ENCODE results near the gene ETV3.
"Not testable (repeated sequence)": the region's sequence is repeated elsewhere in the genome, so short reads cannot be mapped to it uniquely, and the experiment has no call there.

Gene ETV3

DNA sequence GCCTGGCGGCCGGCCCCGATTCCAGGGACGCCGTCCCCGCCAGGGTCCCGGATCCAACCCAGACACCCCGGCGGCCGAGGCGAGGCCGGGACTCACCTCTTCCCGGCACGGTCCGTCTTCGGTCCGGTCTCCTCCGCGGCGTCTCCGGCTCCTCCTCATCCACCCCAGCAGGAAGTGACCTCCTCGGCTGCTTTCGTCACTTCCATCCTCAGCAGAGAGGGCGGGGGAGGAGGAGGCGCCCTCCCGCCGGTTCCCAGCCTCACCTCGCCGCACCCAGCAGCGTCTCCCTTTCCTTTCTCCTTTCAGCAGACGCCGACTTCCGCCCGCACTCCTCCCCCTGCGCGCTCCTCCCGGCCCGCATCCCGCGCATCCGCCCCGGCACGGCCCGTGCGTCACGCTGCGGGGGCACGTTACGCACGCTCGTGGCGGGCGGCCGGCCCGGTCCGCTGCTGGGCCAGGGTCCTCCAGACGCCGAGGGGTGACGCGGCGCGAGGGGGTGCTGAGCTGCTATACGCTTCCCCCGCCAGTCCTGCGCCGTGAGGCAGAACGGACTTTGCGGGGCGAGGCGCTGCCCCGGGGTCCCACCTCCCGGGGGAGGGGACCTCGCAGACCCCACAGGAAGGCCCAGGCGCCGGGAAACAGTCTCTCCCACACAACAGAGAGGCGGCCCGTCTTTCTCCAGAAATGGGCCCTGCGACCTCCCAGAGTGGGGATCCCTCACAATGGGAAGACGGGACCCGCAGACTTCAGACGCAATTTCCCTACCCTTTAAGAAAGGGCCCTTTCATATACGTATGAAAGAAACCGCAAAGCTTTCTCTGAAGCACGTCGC, at the start of gene ETV3:
Gene ETV3 (minus strand): TSS at position 176 of the 832 bp plus-strand sequence. CDS start 2,043 bp downstream, outside the sequence.
- DNase-seq (ENCODE audit: low read depth in 2 of 2) = peak; percentile 75 to 80

DNA sequence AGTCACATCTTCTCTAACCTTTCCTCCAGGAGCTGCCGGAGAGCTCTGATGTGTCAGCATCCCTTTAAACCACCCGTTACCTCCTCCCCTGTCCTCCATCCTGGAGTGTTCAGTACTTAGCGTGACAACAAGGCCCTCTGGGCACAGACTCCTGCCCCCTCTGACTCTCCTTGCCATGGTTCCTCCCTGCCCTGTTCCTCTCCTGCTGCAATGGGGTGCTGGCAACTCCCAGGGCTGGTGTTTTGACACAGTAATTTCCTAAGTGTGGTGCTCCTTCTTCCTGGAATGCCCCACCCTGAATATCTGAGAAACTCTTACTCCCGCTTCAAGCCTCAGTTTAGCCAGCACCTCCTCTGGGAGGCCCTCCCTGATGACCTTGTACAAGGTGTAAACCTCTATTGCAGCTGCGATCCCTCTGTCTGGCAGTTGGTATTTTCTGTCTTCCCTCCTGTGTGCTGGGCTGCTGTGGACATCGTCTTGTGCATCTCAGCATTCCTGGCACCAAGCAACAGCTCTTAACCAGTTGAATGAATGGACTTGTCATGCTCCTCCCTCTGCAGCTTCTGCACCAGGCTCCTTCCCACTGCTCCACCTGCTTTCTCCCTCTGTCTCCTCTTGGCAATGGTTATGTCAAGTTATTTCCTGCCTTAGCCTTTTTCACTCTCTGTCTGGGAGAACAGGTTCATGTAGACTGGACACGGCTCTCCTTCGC, 48.2 kb upstream of the ETV3 start:
- DNase-seq (ENCODE audit: low read depth in 2 of 2) = no peak

DNA sequence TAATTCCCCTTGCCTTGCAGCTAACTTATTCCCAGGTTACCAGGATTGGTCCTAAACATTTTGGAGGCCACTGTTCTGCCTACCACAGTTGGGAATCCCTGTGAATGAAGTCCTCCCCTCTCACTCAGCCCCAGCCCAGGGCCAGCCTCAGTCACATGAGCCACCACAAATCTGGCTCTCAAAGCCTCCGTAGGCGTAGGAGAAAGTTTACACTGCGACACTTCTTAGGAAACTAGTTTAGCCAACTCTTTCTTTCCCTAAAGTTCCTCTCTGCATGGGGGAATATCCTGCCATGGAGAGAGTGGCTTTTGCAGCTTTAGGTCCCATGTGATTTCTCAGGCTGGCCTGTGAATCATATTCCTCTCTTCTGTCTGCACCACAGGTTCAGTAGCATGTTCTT, 45.7 kb upstream of the ETV3 start:
- no peak for DNase-seq (ENCODE audit: low read depth in 2 of 2)

DNA sequence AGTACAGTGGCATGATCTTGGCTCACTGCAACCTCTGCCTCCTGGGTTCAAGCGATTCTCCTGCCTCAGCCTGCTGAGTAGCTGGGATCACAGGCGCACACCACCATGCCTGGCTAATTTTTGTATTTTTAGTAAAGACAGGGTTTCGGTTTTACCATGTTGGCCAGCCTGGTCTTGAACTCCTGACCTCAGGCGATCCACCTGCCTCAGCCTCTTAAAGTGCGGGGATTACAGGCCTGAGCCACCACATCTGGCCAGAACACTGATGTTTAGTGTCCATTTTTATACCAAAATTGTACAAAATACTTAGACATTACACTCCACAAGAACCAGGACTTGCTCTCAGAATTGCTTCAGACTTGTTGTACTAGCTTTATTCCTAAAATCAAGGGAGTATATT, 44.2 kb upstream of the ETV3 start:
- not testable (repeated sequence) for DNase-seq (ENCODE audit: low read depth in 2 of 2)

DNA sequence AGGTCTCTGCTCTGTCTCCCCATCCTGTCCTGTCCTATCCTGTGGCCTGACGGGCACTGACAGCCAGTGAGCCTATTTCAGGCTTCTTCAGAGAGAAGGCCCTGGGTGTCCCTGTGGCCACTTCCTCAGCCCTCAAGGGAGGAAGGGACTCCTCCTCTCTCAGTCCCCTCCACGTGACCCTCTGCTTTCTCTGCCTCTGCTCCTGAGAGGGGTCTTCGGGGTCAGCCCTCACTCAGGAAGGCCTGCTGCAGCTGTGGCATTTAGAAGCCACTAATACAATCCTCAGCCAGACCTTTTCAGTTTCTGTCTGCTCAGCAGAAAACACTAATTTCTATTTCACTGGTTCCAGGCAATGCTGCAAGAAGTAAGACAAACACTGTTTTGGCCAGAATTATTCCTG, 43.6 kb upstream of the ETV3 start:
- DNase-seq (ENCODE audit: low read depth in 2 of 2) = no peak

DNA sequence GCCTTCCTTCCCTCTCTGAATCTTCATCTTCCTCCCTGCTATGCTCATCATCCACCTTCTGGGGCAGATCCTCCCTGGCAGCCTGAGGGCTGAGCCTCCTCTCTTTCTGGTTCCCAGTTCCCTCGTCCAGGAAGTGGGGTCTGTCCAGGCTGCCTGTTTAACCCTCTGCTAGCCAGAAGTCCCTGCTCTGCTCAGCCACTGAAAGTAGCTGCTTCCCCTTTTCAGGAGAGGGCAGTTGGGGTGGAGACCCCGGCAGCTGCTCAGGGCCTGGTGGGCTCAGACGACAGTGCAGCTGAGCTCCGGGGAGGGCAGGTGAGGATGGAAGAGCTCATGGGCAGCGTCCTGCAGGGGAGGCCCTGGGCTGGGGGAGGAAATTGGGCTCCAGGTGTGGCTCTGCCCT, 43.1 kb upstream of the ETV3 start:
- DNase-seq (ENCODE audit: low read depth in 2 of 2) = no peak

DNA sequence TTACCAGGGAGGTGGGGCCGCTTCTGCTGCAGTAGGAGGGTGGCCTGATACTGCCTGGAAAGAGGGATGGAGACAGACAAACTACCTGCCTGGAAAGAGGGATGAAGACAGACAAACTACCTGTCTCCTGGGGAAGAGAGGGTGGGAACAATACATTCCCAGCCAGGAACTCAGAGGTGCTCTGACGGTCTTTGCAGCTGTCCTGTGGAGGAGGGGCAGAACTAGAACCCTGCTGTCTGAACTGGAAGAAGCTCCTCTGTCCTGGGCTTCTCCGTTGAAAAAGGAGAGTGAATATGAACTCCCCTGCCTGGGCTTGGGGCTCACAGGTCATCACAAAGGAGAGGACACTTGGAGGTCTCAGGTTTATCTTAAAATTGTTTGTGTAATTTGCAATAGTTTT, 40.3 kb upstream of the ETV3 start:
- no peak for DNase-seq (ENCODE audit: low read depth in 2 of 2)

DNA sequence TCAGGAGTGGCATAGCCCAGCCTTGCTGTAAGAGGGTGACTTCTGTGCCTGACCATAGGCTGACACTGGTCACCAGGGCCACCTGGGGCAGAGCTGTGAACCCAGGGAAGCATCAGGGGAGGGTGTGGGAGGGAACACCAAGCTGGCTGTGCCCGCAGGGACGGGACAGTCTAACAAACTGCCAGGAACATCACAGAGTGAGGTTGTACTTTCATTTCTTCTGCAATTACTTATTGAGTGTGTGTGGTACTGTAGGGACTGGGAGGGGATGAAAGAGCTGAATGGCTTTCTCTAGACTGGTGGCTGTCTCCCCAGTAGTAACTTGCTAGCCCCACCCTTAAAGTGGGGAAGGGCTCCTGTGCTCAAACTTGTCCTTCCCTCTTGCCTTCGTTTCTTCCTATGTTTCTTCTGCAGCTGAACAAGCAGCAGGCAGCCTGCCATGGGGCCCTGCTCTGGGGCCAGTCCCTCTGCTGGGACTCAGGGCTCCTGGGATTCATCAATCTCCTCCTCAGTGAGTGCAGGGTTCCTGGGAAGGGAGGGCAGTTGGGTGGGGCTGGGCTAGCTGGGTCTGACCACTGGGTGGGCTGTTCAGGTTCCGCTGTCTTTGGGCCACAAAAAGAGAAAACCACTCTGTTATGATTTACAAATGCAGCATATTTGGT, 39.7 kb upstream of the ETV3 start:
- no peak for DNase-seq (ENCODE audit: low read depth in 2 of 2)

DNA sequence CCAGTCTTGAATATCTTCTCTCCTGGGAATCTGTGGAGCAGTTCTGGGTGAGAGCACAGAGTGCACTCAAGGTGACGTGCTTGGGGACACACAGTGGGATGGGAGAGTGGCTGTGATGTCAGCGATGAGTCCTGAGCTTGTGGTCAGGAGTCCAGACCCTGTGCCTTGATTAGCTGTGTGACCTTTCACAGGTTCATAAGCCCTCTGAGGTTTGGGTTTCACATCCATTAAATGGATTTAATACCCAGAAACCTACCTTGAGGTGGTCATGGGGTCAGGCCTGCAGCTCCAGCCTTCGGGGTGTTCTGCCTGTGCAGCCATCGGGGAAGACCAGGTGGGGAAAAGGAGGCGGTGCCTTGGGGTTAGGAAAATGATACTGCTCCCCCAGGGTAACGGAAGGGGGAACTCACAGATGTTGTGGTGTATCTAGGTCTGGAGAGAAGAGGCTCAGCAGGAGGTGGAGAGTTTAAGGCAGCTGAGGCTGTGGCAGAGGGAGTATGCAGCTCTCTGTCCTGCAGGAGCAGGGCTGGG, 38.5 kb upstream of the ETV3 start:
- no peak for DNase-seq (ENCODE audit: low read depth in 2 of 2)

DNA sequence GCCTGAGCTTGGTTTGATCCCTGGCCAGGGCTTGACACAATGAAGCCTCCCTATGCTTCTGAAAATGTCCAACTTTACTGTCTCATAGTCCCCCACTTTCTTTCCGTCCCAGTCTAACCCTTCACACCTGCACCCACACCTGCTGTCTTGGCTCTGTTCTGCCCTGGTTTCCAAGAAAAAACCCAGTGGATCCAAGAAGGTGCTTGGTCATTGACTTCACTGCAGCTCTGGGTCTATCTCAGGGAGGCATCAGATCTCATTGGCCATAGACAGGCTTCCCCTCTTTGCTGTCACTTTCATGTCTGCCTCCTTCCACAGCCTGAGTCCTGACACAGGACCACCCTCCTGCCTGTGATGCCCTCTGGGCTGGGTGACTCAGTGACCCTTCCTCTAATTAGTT, 37.8 kb upstream of the ETV3 start:
- no peak for DNase-seq (ENCODE audit: low read depth in 2 of 2)

DNA sequence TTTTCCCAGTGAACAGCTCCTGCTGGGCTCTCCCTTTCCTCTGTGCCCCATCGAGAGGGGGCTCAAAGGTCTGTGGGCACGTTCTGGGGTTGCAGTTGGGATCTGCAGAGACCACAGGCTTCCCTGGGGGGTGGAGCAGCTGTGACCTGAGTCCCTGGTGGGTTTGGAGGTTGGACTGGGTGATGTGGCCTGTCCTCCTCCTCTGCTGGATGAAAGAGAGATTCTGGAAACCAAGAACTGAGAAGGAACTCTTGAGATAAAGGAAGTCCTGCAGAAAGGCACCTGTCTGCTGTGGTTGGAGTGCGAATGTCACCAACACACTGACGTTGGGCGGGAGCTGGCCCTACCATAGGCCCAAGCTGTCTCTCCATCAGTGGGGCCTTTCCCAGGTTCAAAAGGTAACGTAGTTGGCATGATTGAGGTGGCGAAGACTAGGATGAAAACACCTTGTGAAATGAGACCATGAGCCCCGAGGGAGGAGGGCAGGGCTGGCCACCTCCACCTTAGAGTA, 35.8 kb upstream of the ETV3 start:
- DNase-seq (ENCODE audit: low read depth in 2 of 2) = no peak

DNA sequence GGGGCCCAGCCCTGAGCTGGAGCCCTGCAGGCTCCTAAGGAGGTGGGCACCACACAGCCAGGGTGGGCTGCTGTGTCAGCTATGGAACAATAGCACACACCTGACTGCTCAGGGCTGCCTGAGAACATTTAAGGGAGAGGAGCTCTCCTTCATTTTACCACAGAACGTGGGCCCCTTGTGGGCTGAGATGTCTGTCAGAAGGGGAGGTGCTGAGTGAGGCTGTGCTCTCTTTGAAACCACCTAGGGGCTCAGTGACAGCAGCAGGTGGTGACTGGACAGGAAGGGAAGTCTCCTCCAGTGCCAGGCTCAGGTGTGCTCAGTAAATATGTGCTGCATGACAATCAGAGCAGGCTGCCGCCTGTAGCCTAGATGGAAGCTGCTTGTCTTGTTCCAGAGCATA, 35.0 kb upstream of the ETV3 start:
- DNase-seq (ENCODE audit: low read depth in 2 of 2) = not testable (repeated sequence)

DNA sequence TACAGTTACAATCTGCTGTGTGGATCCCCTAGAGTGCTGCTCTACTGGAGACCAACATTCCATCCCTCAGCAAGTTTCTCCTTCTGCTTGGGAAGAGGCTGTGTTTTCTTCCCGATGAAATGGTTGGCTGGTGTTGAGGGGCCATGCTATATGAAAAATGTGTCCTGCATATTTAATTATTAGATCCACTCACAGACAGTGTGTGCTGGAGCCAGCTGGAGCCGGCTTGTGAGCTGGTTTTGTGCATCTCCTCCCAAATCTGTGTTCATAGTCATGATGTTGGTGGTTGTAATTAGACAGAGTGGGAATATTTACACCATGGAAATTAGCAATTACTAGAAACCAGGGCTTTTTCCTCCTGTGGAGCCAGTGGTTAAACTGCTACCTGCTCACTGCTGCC, 34.4 kb upstream of the ETV3 start:
- not testable (repeated sequence) for DNase-seq (ENCODE audit: low read depth in 2 of 2)

DNA sequence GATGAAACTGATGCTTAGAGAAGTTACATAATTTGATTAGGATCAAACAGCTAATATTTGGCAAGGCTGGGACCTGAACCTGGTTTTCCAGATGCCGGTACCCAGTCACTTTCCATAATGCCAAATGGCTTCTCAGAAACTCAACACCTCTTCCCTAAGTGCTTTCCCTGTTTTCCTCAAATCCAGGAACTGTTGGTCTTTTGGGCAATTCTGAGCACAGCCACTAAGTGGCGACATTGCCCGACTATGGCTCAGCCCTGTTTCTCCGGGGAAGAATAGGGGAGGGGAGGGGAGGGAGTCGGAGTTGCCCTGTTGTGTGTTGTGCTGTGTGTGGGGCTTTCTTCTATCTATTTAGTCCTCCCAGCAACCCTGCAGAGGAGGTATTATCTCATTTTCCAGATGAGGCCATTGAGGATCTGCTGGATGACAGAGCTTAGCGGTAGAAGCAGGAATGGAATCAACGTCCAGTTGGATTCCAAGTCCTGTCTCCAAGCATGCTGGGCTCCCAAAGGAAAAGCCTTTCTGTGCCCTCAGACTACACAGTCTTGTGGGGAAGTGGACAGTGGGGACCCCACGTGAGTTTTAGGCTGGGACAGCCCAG, 33.8 kb upstream of the ETV3 start:
- DNase-seq (ENCODE audit: low read depth in 2 of 2) = not testable (repeated sequence)

DNA sequence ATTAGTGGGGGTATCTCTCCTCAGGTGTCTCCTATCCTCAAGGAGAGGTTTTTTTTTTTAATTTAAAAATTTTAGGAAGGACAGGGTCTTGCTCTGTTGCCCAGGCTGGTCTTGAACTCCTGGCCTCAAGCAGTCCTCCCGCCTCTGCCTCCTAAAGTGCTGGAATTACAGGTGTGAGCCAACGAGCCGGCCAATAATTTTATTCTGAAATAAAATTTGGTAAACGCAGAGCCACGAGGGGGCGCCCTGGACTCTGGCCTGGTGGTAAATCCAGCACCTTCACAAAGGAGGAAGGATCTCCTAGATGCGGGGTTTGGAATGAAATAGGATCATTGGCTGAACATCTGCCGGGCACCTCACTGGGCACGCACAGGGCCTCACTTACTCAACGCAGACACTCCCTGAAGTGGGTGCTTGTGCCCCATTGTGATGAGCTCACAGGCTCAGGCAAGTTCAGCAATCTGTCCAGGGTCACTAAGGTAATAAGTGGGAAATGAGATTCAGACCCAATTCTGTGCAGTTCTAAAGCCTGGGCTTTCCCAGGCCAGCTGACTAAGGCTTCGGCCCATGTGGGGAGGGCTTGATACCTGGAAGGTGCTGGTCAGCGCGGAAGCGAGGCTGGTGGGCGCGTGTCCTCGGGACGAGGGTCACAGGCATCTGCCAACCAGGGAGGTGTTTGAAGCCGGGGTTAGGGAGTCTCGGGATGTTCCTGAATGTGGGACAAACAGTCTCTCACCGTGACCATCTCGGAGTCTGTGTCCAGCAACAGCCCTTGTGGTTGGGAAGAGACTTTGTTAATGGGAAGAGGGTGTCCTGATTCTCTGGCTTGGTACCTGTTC, 32.7 kb upstream of the ETV3 start:
- DNase-seq (ENCODE audit: low read depth in 2 of 2) = no peak

DNA sequence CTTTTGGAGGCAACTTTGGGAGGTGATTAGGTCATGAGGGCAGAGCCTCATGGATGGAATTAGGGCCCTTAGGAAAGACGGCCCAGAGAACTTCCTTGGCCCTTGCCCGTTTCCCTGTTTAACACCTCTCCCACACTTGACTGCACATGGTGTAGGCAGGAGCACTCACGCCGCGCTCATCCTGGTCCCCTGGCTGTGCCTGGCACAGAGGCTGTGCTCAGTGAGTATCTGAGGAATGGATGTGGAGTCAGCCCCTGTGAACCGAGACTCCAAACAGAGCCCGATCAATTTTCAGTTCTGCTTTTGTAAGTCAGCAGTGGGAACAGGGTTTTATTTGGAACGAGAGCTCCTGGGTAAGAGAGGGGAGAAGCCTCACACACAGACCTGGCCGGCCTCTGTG, 29.8 kb upstream of the ETV3 start:
- no peak for DNase-seq (ENCODE audit: low read depth in 2 of 2)

DNA sequence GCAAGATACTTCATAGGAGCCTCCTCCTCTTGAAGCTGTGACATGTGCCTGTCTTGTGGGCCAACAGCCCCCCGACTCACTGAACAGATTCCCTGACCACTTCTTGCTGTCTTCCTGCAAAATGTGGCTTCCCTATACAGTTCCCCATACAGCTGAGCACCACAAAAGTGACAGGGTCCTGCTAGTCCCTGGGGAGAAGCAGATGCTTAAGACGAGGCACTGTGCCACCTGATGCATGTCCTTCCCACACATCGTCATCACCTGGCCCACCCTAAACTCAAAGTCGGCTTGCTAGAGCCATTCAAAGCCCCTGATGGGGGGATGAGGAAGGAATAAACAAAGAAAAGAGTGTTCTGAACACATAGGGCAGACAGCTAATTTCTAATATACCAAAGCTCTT, 29.2 kb upstream of the ETV3 start:
- DNase-seq (ENCODE audit: low read depth in 2 of 2) = no peak

DNA sequence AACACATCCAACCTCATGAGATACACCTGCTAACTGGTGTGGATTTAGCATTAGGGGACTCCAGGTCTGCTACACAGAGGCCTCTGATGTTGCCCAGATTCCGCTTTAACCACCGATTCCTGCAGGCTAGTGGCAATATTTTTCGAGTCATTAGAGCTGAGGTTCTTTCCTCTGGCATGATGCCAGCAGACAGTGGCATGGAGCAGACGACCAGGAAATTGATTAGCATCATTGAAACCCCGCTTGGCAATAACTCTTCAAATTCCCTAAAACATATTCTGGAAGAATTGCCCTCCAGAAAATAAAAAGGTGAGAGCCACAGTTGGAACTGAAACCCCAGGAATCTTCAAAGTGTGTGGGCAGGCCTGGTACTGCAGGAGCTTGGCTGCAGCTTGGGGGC, 28.4 kb upstream of the ETV3 start:
- DNase-seq (ENCODE audit: low read depth in 2 of 2) = no peak

DNA sequence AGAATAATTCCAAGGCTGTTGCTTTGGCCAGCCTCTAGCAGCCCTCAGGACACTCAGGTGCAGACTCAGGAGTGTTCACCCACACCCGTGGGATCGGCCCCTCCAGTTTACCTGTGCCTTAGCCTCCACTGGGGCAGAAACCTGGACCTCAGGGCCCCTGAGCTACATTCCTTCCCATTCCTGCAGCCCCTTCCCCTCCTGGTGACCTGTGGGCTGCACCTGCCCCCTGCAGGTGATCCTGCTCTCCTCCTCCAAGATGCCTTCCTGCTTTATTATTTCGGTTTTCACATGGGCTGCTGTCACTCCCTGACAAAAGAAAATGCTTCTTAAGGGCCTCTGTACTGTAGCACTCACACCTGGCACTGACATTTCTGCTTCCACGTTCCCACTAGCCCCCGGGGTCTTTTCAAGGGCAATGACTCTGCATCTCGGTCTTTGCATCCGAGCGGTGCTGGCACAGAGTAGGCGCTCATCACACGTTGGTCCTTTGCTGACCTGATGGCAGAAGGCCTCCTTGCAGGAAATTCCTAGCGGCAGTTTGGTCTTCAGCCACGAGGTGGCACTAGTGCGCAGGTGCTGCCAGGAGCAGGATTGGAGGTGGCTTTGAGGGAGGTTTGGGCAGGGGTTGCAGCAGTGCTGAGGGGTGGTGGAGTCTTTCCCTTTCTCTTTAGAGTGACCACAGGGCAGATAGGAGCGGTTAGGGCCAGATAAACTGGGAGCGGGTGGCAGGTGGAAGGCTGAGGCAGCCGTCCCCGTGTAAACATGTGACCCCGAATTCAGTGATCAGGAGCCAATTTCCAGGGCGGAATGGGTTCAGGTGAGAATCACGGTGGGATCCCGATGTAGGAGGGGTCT, 25.3 kb upstream of the ETV3 start:
- no peak for DNase-seq (ENCODE audit: low read depth in 2 of 2)

DNA sequence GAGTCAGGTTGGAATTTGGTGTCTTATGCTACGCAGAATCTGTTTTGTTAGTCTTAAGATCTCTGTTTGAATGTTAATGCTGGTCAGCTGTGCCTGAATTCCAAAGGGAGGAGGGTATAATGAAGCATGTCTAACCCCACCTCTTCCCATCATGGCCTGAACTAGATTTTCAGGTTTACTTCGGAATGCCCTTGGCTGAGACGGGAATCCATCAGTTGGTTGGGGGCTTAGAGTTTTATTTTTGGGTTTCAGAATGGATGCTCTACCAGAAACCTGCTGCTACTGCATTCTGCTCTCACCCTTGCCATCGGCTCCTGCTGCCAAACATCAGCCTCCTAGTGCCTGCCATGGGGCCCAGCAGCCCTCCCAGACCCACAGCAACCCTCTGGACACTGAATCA, 24.1 kb upstream of the ETV3 start:
- no peak for DNase-seq (ENCODE audit: low read depth in 2 of 2)

All from fibroblast of skin of left quadriceps (primary cell).